Measurements from ENCODE around the gene PHACTR1.

- TF ChIP-seq CTCF (conservative IDR thresholded peaks at IDR 0.05; ENCODE audit: low read depth, low read length) (no peak), EZH2 (IDR thresholded peaks at IDR 0.05; ENCODE audit: borderline replicate concordance, low read depth, low read length, poor library complexity, severe bottlenecking) (no peak)
Measured at GRCh38 chr6:13124131-13124530, 407.6 kb downstream of the PHACTR1 start.
